Neural progenitor cell (in vitro differentiated cells): ENCODE results near the gene GABRQ. TPM values are rescaled to one million over a fixed set of nuclear protein-coding genes. Genes with fewer than 3 reads are reported as not detected.

ENCODE experiments used
- DNase-seq: peaks from one replicate; pipeline ENCODE4 v3.0.0-alpha.2; 2016; ENCODE audit warnings: low spot score
- H2AFZ ChIP-seq: fragments of 200-600 bp; sonication (generic); replicated peaks from 2 replicates; pipeline ENCODE4 v1.6.1; 2016; ENCODE audit warnings: antibody characterized with exemption
- H3F3A ChIP-seq: fragments of 200-600 bp; sonication (generic); 2 replicates; pipeline ENCODE4 v1.6.1; 2016; ENCODE audit warnings: antibody characterized with exemption, low read depth
- H3K27ac ChIP-seq: fragments of 200-600 bp; sonication (generic); 2 replicates; pipeline ENCODE4 v1.5.1; 2016; ENCODE audit warnings: mild to moderate bottlenecking
- H3K27me3 ChIP-seq: fragments of 200-600 bp; sonication (generic); 2 replicates; pipeline ENCODE4 v1.6.1; 2016; ENCODE audit warnings: mild to moderate bottlenecking, moderate library complexity
- H3K36me3 ChIP-seq: fragments of 200-600 bp; sonication (generic); 2 replicates; pipeline ENCODE4 v1.5.1; 2016
- H3K4me1 ChIP-seq: fragments of 200-600 bp; sonication (generic); 2 replicates; pipeline ENCODE4 v1.6.1; 2016; ENCODE audit warnings: mixed run types
- H3K4me2 ChIP-seq: fragments of 200-600 bp; sonication (generic); 2 replicates; pipeline ENCODE4 v1.6.1; 2016
- H3K4me3 ChIP-seq: fragments of 200-600 bp; sonication (generic); 2 replicates; pipeline ENCODE4 v1.5.1; 2016
- H3K79me2 ChIP-seq: fragments of 200-600 bp; sonication (generic); 2 replicates; pipeline ENCODE4 v1.6.1; 2016; ENCODE audit warnings: low read depth
- H3K9ac ChIP-seq: fragments of 200-600 bp; sonication (generic); 2 replicates; pipeline ENCODE4 v1.6.1; 2016
- H3K9me3 ChIP-seq: fragments of 200-600 bp; sonication (generic); 2 replicates; pipeline ENCODE4 v1.5.1; 2016; ENCODE audit warnings: low read depth
- H4K20me1 ChIP-seq: fragments of 200-600 bp; sonication (generic); 2 replicates; pipeline ENCODE4 v1.6.1; 2016; ENCODE audit warnings: low read depth
- H3K27ac Mint-ChIP-seq: 3 replicates; pipeline ENCODE4 v1.8.0; 2021; ENCODE audit warnings: mixed read lengths
- H3K27me3 Mint-ChIP-seq: 2 replicates; pipeline ENCODE4 v1.8.0; 2022; ENCODE audit warnings: low read depth, mild to moderate bottlenecking, inconsistent platforms, moderate library complexity, mixed read lengths; ENCODE audit not compliant: insufficient read depth
- H3K36me3 Mint-ChIP-seq: 3 replicates; pipeline ENCODE4 v1.8.0; 2021; ENCODE audit warnings: mixed read lengths
- H3K4me1 Mint-ChIP-seq: 3 replicates; pipeline ENCODE4 v1.8.0; 2021; ENCODE audit warnings: mixed read lengths
- H3K4me3 Mint-ChIP-seq: 3 replicates; pipeline ENCODE4 v1.8.0; 2021; ENCODE audit warnings: mild to moderate bottlenecking, moderate library complexity, mixed read lengths
- H3K9me3 Mint-ChIP-seq: 3 replicates; pipeline ENCODE4 v1.8.0; 2020; ENCODE audit warnings: mixed read lengths
- CTCF ChIP-seq: fragments of 200-600 bp; sonication (generic); IDR thresholded peaks from 2 replicates; pipeline ENCODE4 v1.5.1; 2017; ENCODE audit warnings: antibody characterized with exemption, mild to moderate bottlenecking
- EZH2 ChIP-seq: fragments of 200-600 bp; sonication (generic); IDR thresholded peaks from 2 replicates; pipeline ENCODE4 v1.6.1; 2017; ENCODE audit warnings: antibody characterized with exemption, mild to moderate bottlenecking, moderate library complexity
- EZH2phosphoT487 ChIP-seq: fragments of 200-600 bp; sonication (generic); IDR thresholded peaks from 2 replicates; pipeline ENCODE4 v1.6.1; 2017; ENCODE audit warnings: antibody characterized with exemption
- total RNA-seq: library from RNA; depleted of rRNA; stranded (reverse); fragments of >200 nt; gene quantifications from 2 replicates; pipeline ENCODE4 v1.2.3, GENCODE V29; 2015; ENCODE audit warnings: low replicate concordance

Gene GABRQ
- total RNA-seq, 1 donor from 2014 or later: 1.5 TPM

GRCh38 chrX:152642931-152643564 is 5.4 kb downstream of the GABRQ start:
- no peak overlapping the region for H3K27ac Mint-ChIP-seq
- peaks cover 4% of the 10 kb centered on the region for H3K4me1 Mint-ChIP-seq
- H3K4me1 ChIP-seq: no peaks in the 10 kb centered on the region
- TF ChIP-seq CTCF (no peak), EZH2 (no peak), EZH2phosphoT487 (no peak)
- H3K9me3 Mint-ChIP-seq: peaks cover 8% of the 10 kb centered on the region
- H3K79me2 ChIP-seq: no peaks in the 10 kb centered on the region
- H3K4me3 ChIP-seq: no peak overlapping the region
- no peak overlapping the region for H3K4me3 Mint-ChIP-seq
- H3K9ac ChIP-seq: no peak overlapping the region
- H3K4me2 ChIP-seq: no peak overlapping the region
- H3K27me3 ChIP-seq: peaks cover 35% of the 10 kb centered on the region
- no peak for DNase-seq
- H3F3A ChIP-seq: no peaks in the 10 kb centered on the region
- no peaks in the 10 kb centered on the region for H3K36me3 Mint-ChIP-seq
- H3K36me3 ChIP-seq: no peaks in the 10 kb centered on the region
- H3K9me3 ChIP-seq: no peaks in the 10 kb centered on the region
- no peak overlapping the region for H3K27ac ChIP-seq
- H4K20me1 ChIP-seq: no peaks in the 10 kb centered on the region
- peaks cover 10% of the 10 kb centered on the region for H3K27me3 Mint-ChIP-seq
- H2AFZ ChIP-seq: no peak overlapping the region

GRCh38 chrX:152646961-152647360 is 9.3 kb downstream of the GABRQ start:
- Histone ChIP-seq H3K9me3 (no peaks in the 10 kb centered on the region), H3K27me3 (no peaks in the 10 kb centered on the region), H3F3A (no peaks in the 10 kb centered on the region), H3K9ac (no peak overlapping the region), H3K4me2 (no peak overlapping the region), H3K4me1 (no peaks in the 10 kb centered on the region), H3K36me3 (no peaks in the 10 kb centered on the region), H4K20me1 (no peaks in the 10 kb centered on the region), H3K79me2 (no peaks in the 10 kb centered on the region), H3K27ac (no peak overlapping the region), H3K4me3 (no peak overlapping the region), H2AFZ (no peak overlapping the region)
- TF ChIP-seq EZH2 (no peak), CTCF (no peak), EZH2phosphoT487 (no peak)
- no peaks in the 10 kb centered on the region for H3K27me3 Mint-ChIP-seq
- no peaks in the 10 kb centered on the region for H3K36me3 Mint-ChIP-seq
- H3K27ac Mint-ChIP-seq: no peak overlapping the region
- no peak overlapping the region for H3K4me3 Mint-ChIP-seq
- H3K9me3 Mint-ChIP-seq: peaks cover 2% of the 10 kb centered on the region
- DNase-seq: no peak
- no peaks in the 10 kb centered on the region for H3K4me1 Mint-ChIP-seq

GRCh38 chrX:152647978-152648377 is 10.3 kb downstream of the GABRQ start:
- H3K36me3 ChIP-seq: no peaks in the 10 kb centered on the region
- Mint-ChIP-seq H3K27ac (no peak overlapping the region), H3K36me3 (no peaks in the 10 kb centered on the region), H3K9me3 (peaks cover 2% of the 10 kb centered on the region), H3K4me3 (no peak overlapping the region), H3K27me3 (peaks cover 2% of the 10 kb centered on the region), H3K4me1 (no peaks in the 10 kb centered on the region)
- H4K20me1 ChIP-seq: no peaks in the 10 kb centered on the region
- H2AFZ ChIP-seq: no peak overlapping the region
- no peak for TF ChIP-seq EZH2phosphoT487
- no peaks in the 10 kb centered on the region for H3F3A ChIP-seq
- no peak for DNase-seq
- H3K9me3 ChIP-seq: no peaks in the 10 kb centered on the region
- H3K79me2 ChIP-seq: no peaks in the 10 kb centered on the region
- H3K4me1 ChIP-seq: no peaks in the 10 kb centered on the region
- no peak overlapping the region for H3K9ac ChIP-seq
- H3K27me3 ChIP-seq: no peaks in the 10 kb centered on the region
- H3K4me2 ChIP-seq: no peak overlapping the region
- no peak overlapping the region for H3K4me3 ChIP-seq
- no peak overlapping the region for H3K27ac ChIP-seq

- Histone ChIP-seq H3K4me3 (no peak overlapping the region), H3F3A (no peaks in the 10 kb centered on the region), H3K4me1 (no peaks in the 10 kb centered on the region), H3K27ac (no peak overlapping the region), H3K9ac (no peak overlapping the region), H3K79me2 (no peaks in the 10 kb centered on the region), H3K4me2 (no peak overlapping the region), H4K20me1 (no peaks in the 10 kb centered on the region), H3K27me3 (no peaks in the 10 kb centered on the region), H2AFZ (no peak overlapping the region), H3K9me3 (no peaks in the 10 kb centered on the region), H3K36me3 (no peaks in the 10 kb centered on the region)
- Mint-ChIP-seq H3K4me1 (no peaks in the 10 kb centered on the region), H3K9me3 (peaks cover 4% of the 10 kb centered on the region), H3K27me3 (peaks cover 2% of the 10 kb centered on the region), H3K4me3 (no peak overlapping the region), H3K27ac (no peak overlapping the region), H3K36me3 (no peaks in the 10 kb centered on the region)
- no peak for DNase-seq
- TF ChIP-seq EZH2phosphoT487 (no peak), CTCF (no peak), EZH2 (no peak)
Measured at GRCh38 chrX:152652060-152652459, 14.4 kb downstream of the GABRQ start.
